ENCODE data around the gene ANKRD9.

Gene ANKRD9

DNA sequence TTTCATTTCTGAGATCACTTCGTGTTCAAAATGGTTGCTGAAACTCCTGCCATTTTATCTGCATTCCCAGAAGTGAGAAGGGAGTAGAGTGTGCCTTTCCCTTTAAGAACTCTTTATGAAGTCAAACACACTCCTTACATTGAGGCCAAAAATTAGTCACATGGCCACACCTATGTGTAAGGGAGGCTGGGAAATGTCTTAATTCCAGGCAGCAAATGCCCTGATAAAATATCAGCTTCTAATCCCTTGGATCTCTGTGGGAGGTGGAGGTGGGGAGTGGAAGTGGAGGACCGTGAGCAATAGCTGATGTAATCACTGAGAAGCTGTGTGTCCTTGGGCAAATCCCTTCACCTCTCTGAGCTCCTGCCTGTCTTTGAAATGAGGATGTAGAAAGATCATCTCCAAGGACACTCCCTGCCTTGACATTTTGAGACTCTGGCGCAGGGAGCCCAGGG, 22.7 kb upstream of the ANKRD9 start:
- Histone ChIP-seq H3K4me1 (no peaks in the 10 kb centered on the region), H3K36me3 (no peaks in the 10 kb centered on the region), H3K27me3 (no peaks in the 10 kb centered on the region), H3K9me3 (no peaks in the 10 kb centered on the region), H3K4me3 (ENCODE audit: low read depth, low read length) (no peak overlapping the region)
- no peak for TF ChIP-seq CTCF (IDR thresholded peaks at IDR 0.05; ENCODE audit: low read depth, low read length)
- no peak for DNase-seq

DNA sequence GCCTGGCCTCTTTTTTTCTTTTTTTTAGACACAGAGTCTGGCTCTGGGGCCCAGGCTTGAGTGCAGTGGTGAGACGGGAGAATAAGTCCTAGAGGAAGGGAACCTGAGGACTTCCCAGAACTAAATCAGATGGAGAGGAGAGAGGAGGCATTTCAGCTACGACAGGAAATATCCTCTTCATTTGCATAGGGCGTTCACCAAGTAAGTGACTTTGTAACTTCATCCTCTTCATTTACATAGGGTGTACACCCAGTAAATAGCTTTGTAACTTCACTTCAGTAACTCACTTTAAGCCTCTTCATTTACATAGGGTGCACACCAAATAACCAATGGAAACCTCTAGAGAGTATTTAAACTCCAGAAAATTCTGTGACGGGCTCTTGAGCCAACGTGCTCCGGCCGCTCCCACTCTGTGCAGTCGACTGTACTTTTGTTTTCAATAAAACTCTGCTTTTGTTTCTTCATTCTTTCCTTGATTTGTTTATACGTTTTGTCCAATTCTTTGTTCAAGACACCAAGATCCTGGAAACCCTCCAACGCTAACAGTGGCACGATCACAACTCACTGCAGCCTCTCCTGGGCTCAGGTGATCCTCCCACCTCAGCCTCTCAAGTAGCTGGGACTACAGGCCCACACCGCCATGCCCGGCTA, 21.4 kb upstream of the ANKRD9 start:
- TF ChIP-seq CTCF (IDR thresholded peaks at IDR 0.05; ENCODE audit: low read depth, low read length) = no peak
- no peak for DNase-seq
- no peaks in the 10 kb centered on the region for H3K36me3 ChIP-seq
- H3K9me3 ChIP-seq = no peaks in the 10 kb centered on the region
- H3K4me3 ChIP-seq (ENCODE audit: low read depth, low read length) = no peak overlapping the region
- H3K27me3 ChIP-seq = no peaks in the 10 kb centered on the region
- H3K4me1 ChIP-seq = peaks cover under 1% of the 10 kb centered on the region; the same call in 1 of the 2 replicates

DNA sequence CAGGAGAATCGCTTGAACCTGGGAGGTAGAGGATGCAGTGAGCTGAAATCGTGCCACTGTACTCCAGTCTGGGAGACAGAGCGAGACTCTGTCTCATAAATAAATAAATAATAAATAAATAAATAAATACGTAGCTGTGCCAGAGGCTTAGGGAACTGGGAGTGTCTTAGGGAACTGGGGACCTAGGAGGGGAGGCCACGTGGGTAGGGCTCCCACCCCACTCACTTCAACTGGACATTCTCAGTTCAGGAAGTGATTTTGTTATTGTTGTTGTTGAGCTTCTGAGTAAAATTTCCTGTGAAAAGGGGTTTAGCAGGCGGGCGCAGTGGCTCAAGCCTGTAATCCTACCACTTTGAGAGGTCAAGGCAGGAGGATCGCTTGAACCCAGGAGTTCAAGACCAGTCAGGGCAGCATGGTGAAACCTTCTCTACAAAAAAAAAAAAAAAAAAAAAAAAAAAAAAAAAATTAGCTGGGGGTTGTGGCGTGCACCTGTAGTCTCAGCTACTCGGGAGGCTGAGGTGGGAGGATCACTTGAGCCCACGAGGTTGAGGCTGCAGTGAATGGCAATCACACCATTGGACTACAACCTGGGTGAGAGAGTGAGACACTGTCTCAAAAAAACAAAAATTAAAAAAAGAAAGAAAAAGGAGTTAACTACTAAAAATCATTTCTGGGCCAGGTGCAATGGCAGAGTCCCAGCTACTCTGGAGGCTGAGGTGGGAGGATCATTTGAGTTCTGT, 19.0 kb upstream of the ANKRD9 start:
- Histone ChIP-seq H3K4me3 (ENCODE audit: low read depth, low read length) (no peak overlapping the region), H3K4me1 (peaks cover 4% of the 10 kb centered on the region; the same call in 1 of the 2 replicates), H3K9me3 (no peaks in the 10 kb centered on the region), H3K27me3 (no peaks in the 10 kb centered on the region), H3K36me3 (no peaks in the 10 kb centered on the region)
- DNase-seq = no peak
- no peak for TF ChIP-seq CTCF (IDR thresholded peaks at IDR 0.05; ENCODE audit: low read depth, low read length)

GRCh38 chr14:102525929-102526497, 16.4 kb upstream of the ANKRD9 start:
- TF ChIP-seq CTCF (IDR thresholded peaks at IDR 0.05; ENCODE audit: low read depth, low read length) = no peak
- no peak for DNase-seq
- no peaks in the 10 kb centered on the region for H3K27me3 ChIP-seq
- peak overlapping the region; percentile 86 for H3K4me3 ChIP-seq (ENCODE audit: low read depth, low read length)
- H3K4me1 ChIP-seq = peaks cover 4% of the 10 kb centered on the region; the same call in 1 of the 2 replicates
- H3K9me3 ChIP-seq = no peaks in the 10 kb centered on the region
- no peaks in the 10 kb centered on the region for H3K36me3 ChIP-seq

- Histone ChIP-seq H3K36me3 (no peaks in the 10 kb centered on the region), H3K27me3 (no peaks in the 10 kb centered on the region), H3K9me3 (no peaks in the 10 kb centered on the region), H3K4me1 (peaks cover 4% of the 10 kb centered on the region; the same call in 1 of the 2 replicates), H3K4me3 (ENCODE audit: low read depth, low read length) (peak overlapping the region; percentile 86)
- no peak for DNase-seq
- no peak for TF ChIP-seq CTCF (IDR thresholded peaks at IDR 0.05; ENCODE audit: low read depth, low read length)
Observed at GRCh38 chr14:102525219-102525928, 15.8 kb upstream of the ANKRD9 start.
